Measurements from ENCODE around the gene PSMF1. TPM values are rescaled to one million over a fixed set of nuclear protein-coding genes. Genes with fewer than 3 reads are reported as not detected.

The PSMF1 gene
- total and polyA plus RNA-seq, 2 of the 13 experiments (the other 11 are each of a cell fraction or from before 2014, with no cell fraction given), result 82.5 to 86.0 TPM

- TF ChIP-seq ZHX2 (IDR thresholded peaks at IDR 0.05; ENCODE audit: low read depth) (no peak), ZHX2 (CRISPR knock-in tag; IDR thresholded peaks at IDR 0.05; ENCODE audit: borderline replicate concordance) (no peak), ZFAT (CRISPR knock-in tag; conservative IDR thresholded peaks at IDR 0.05) (no peak; the same call in 1 of the 2 replicates), ZNF383 (CRISPR knock-in tag; IDR thresholded peaks at IDR 0.05; ENCODE audit: borderline replicate concordance) (no peak), MTERF4 (CRISPR knock-in tag; IDR thresholded peaks at IDR 0.05) (peak; percentile 81; the same call in 1 of the 2 replicates), ZNF382 (CRISPR knock-in tag; IDR thresholded peaks at IDR 0.05; ENCODE audit: borderline replicate concordance) (no peak), MAX (IDR thresholded peaks at IDR 0.05) (no peak; the same call in 1 of the 2 replicates), NFIC (IDR thresholded peaks at IDR 0.05; ENCODE audit: low read length) (no peak), SKI (IDR thresholded peaks at IDR 0.05; ENCODE audit: partially characterized antibody) (no peak), ZNF280B (CRISPR knock-in tag; IDR thresholded peaks at IDR 0.05; ENCODE audit: borderline replicate concordance) (0 out of 2 replicates have a peak, but pooled peaks have one; percentile 44), GLI4 (CRISPR knock-in tag; IDR thresholded peaks at IDR 0.05; ENCODE audit: borderline replicate concordance) (0 out of 2 replicates have a peak, but pooled peaks have one; percentile 40), ZMYM3 (CRISPR knock-in tag; IDR thresholded peaks at IDR 0.05) (peak; percentile 45; the same call in 1 of the 2 replicates), MBNL3 (CRISPR knock-in tag; conservative IDR thresholded peaks at IDR 0.05) (no peak), ZZZ3 (CRISPR knock-in tag; IDR thresholded peaks at IDR 0.05; ENCODE audit: borderline replicate concordance) (no peak), ZBTB2 (CRISPR knock-in tag; IDR thresholded peaks at IDR 0.05; ENCODE audit: low read depth) (no peak), ZNF354B (CRISPR knock-in tag; IDR thresholded peaks at IDR 0.05) (no peak), ZNF253 (CRISPR knock-in tag; IDR thresholded peaks at IDR 0.05; ENCODE audit: borderline replicate concordance) (no peak)
Measured at GRCh38 chr20:1212607-1213396, 94.4 kb downstream of the PSMF1 start (continued).
